ENCODE results near the gene ZNF519. TPM values are rescaled to one million over a fixed set of nuclear protein-coding genes. Genes with fewer than 3 reads are reported as not detected.

ZNF519 gene
- total and polyA plus RNA-seq, 2 of the 8 experiments (the other 6 are each of a cell fraction or from before 2014, with no cell fraction given): 24.0 to 38.6 TPM

GRCh38 chr18:14097761-14098160, 34.5 kb downstream of the ZNF519 start:
- no peak overlapping the region for H3K4me2 ChIP-seq (ENCODE audit: insufficient read depth in 1 of 2, low read depth in 2 of 2, low read length in 2 of 2)
- DNase-seq (ENCODE audit: low read depth in 1 of 2, low spot score in 2 of 2) (no peak), FAIRE-seq (no peak)
- H3K27ac ChIP-seq (ENCODE audit: low read depth, low read length): no peak overlapping the region
- no peak overlapping the region for H4K91ac ChIP-seq (replicated peaks; ENCODE audit: insufficient read length, low read length)
- no peak overlapping the region for H3K23ac ChIP-seq (ENCODE audit: insufficient read length)
- 72% methylated on average over 2 of the region's 2 CpGs; no CpG with 5 or more reads in 1 of the 2 experiments for WGBS, 2 experiments (ENCODE audit: extremely low coverage in 1 of 2, insufficient coverage in 1 of 2, insufficient read length in 1 of 2, insufficient replicate concordance in 2 of 2, low coverage in 1 of 2, low lambda C conversion rate in 2 of 2, missing lambda C conversion rate in 1 of 2)
- H3K56ac ChIP-seq (replicated peaks; ENCODE audit: insufficient read length, low read depth, low read length): no peak overlapping the region
- no peak overlapping the region for H3K18ac ChIP-seq (ENCODE audit: extremely low read depth, low read length)
- peaks cover 0 to 2% of the 10 kb centered on the region in 2 experiments for H4K20me1 ChIP-seq (replicated peaks in 1 of 2; ENCODE audit: control insufficient read depth in 1 of 2, insufficient read depth in 2 of 2, low read length in 2 of 2)
- H3K27me3 ChIP-seq (replicated peaks in 1 of 4; ENCODE audit: control insufficient read depth in 3 of 4, extremely low read depth in 1 of 4, insufficient read depth in 3 of 4, low read length in 3 of 4): no peaks in the 10 kb centered on the region
- H2AK5ac ChIP-seq (ENCODE audit: low read depth, low read length): no peak overlapping the region
- no peak overlapping the region for H2BK20ac ChIP-seq (ENCODE audit: low read length)
- H3K4me3 ChIP-seq (ENCODE audit: extremely low read depth in 1 of 4, insufficient read depth in 2 of 4, low read depth in 3 of 4, low read length in 4 of 4): no peak overlapping the region
- peaks cover 2 to 21% (median 7%) of the 10 kb centered on the region in 4 experiments; a peak in 5 of 8 replicates for H3K36me3 ChIP-seq (ENCODE audit: control insufficient read depth in 2 of 4, insufficient read depth in 4 of 4, low read length in 3 of 4)
- peaks cover 2% of the 10 kb centered on the region; the same call in 1 of the 2 replicates for H3K79me1 ChIP-seq (ENCODE audit: low read depth, low read length)
- H3K9ac ChIP-seq (replicated peaks in 1 of 4; ENCODE audit: extremely low read depth in 1 of 4, low read depth in 3 of 4, low read length in 3 of 4): no peak overlapping the region
- H2BK120ac ChIP-seq (replicated peaks; ENCODE audit: low read depth, low read length): no peak overlapping the region
- CTCF ChIA-PET (ENCODE audit: partially characterized antibody): no interaction called here
- H3K23me2 ChIP-seq (ENCODE audit: low read depth, low read length): no peaks in the 10 kb centered on the region
- H2BK12ac ChIP-seq (ENCODE audit: low read depth, low read length): no peak overlapping the region
- no peak overlapping the region for H2BK15ac ChIP-seq (ENCODE audit: low read length)
- no peak overlapping the region for H4K5ac ChIP-seq (ENCODE audit: insufficient read length, low read depth, low read length)
- H3K9me3 ChIP-seq (ENCODE audit: insufficient read depth in 2 of 2, low read depth in 1 of 2, low read length in 1 of 2): peaks cover 6 to 9% of the 10 kb centered on the region in 2 experiments; a peak in 2 of 4 replicates
- no peak overlapping the region for H4K8ac ChIP-seq (ENCODE audit: extremely low read depth, insufficient read depth, low read length)
- no peak overlapping the region for H2BK5ac ChIP-seq (ENCODE audit: low read depth, low read length)
- no peak overlapping the region for H3K4ac ChIP-seq (replicated peaks; ENCODE audit: insufficient read length, low read depth, low read length)
- no peak overlapping the region for H2AFZ ChIP-seq (ENCODE audit: low read length)
- no peaks in the 10 kb centered on the region for H3K4me1 ChIP-seq (replicated peaks in 1 of 4; ENCODE audit: control insufficient read depth in 3 of 4, insufficient read depth in 4 of 4, low read length in 3 of 4)
- POLR2A ChIA-PET (ENCODE audit: partially characterized antibody): no interaction called here
- H3K79me2 ChIP-seq (ENCODE audit: control insufficient read depth in 1 of 2, insufficient read depth in 2 of 2, low read length in 2 of 2): no peaks in the 10 kb centered on the region
- H3K14ac ChIP-seq (ENCODE audit: insufficient read length): no peak overlapping the region
- TF ChIP-seq EZH2 (IDR thresholded peaks at IDR 0.05; ENCODE audit: low read depth, low read length, severe bottlenecking): no peak
- no peak for TF ChIP-seq SAP30 (IDR thresholded peaks at IDR 0.05; ENCODE audit: insufficient read depth, insufficient replicate concordance, low read length)
- TF ChIP-seq NANOG (IDR thresholded peaks at IDR 0.05; ENCODE audit: insufficient read depth, low read depth, low read length, poor library complexity, severe bottlenecking): no peak
- TF ChIP-seq ZNF274 (IDR thresholded peaks at IDR 0.05; ENCODE audit: borderline replicate concordance, extremely low read depth, low read length): no peak
- no peak for TF ChIP-seq SP1 (IDR thresholded peaks at IDR 0.05; ENCODE audit: low read depth, low read length)
- TF ChIP-seq BCL11A (IDR thresholded peaks at IDR 0.05; ENCODE audit: low read depth in 2 of 2, low read length in 2 of 2): no peak
- TF ChIP-seq RFX5 (IDR thresholded peaks at IDR 0.05; ENCODE audit: borderline replicate concordance, low read depth, low read length): no peak
- no peak for TF ChIP-seq CTCF (IDR thresholded peaks at IDR 0.05; ENCODE audit: control extremely low read depth in 1 of 3, insufficient read depth in 1 of 3, low read depth in 1 of 3, low read length in 3 of 3)
- no peak for TF ChIP-seq HDAC6 (IDR thresholded peaks at IDR 0.05; ENCODE audit: low read depth, low read length)
- TF ChIP-seq GABPA (IDR thresholded peaks at IDR 0.05; ENCODE audit: borderline replicate concordance, insufficient read depth, low read length): no peak
- TF ChIP-seq BACH1 (IDR thresholded peaks at IDR 0.05; ENCODE audit: low read length): no peak

Measured in H1 (cell line).